Hematopoietic multipotent progenitor cell treated with erythropoietin and hydrocortisone succinate and interleukin-3 and kit ligand, for 8 days (in vitro differentiated cells): Measurements from ENCODE around the gene THG1L.

Source experiments
- DNase-seq: peaks from one replicate; pipeline ENCODE4 v3.0.0-alpha.2; 2015

Gene THG1L

GRCh38 chr5:157729858-157730257, 1.4 kb upstream of the THG1L start:
- DNase-seq: no peak

- no peak for DNase-seq
Observed at GRCh38 chr5:157730900-157731271, 334 bp upstream of the THG1L start.

GRCh38 chr5:157732130-157732514, 902 bp downstream of the THG1L start:
- no peak for DNase-seq

GRCh38 chr5:157732596-157733262, 1.5 kb downstream of the THG1L start:
- DNase-seq: peak; percentile 86

GRCh38 chr5:157734436-157734835, 3.2 kb downstream of the THG1L start:
- peak; percentile 66 for DNase-seq

- DNase-seq: no peak
Observed at GRCh38 chr5:157735991-157736390, 4.8 kb downstream of the THG1L start.

GRCh38 chr5:157739388-157740228, 8.4 kb downstream of the THG1L start:
- no peak for DNase-seq

GRCh38 chr5:157740229-157740610, 9.0 kb downstream of the THG1L start:
- peak; percentile 51 for DNase-seq

GRCh38 chr5:157741131-157741530, 9.9 kb downstream of the THG1L start:
- no peak for DNase-seq

- peak; percentile 82 for DNase-seq
Observed at GRCh38 chr5:157743163-157744050, 12.2 kb downstream of the THG1L start, which contains the start of gene LSM11. Gene LSM11 (plus strand): TSS chr5:157743712. CDS start chr5:157743751, 39 bp downstream.

GRCh38 chr5:157744051-157745011, 13.1 kb downstream of the THG1L start:
- DNase-seq: peak; percentile 87

GRCh38 chr5:157745041-157745456, 13.8 kb downstream of the THG1L start:
- DNase-seq: peak; percentile 63

- DNase-seq: no peak
Observed at GRCh38 chr5:157747173-157747740, 16.0 kb downstream of the THG1L start.

GRCh38 chr5:157747766-157748700, 16.8 kb downstream of the THG1L start:
- DNase-seq: no peak

- DNase-seq: no peak
Observed at GRCh38 chr5:157748760-157749461, 17.7 kb downstream of the THG1L start.

GRCh38 chr5:157749462-157749799, 18.2 kb downstream of the THG1L start:
- no peak for DNase-seq

- DNase-seq: no peak
Observed at GRCh38 chr5:157750320-157750719, 19.1 kb downstream of the THG1L start.

- no peak for DNase-seq
Observed at GRCh38 chr5:157756122-157756521, 24.9 kb downstream of the THG1L start.

GRCh38 chr5:157758706-157759105, 27.5 kb downstream of the THG1L start:
- no peak for DNase-seq
